ENCODE measurements around the gene CD200. TPM values are rescaled to one million over a fixed set of nuclear protein-coding genes. Genes with fewer than 3 reads are reported as not detected.

CD200 gene
- total RNA-seq, 1 experiment from 2014 or later: not detected

DNA sequence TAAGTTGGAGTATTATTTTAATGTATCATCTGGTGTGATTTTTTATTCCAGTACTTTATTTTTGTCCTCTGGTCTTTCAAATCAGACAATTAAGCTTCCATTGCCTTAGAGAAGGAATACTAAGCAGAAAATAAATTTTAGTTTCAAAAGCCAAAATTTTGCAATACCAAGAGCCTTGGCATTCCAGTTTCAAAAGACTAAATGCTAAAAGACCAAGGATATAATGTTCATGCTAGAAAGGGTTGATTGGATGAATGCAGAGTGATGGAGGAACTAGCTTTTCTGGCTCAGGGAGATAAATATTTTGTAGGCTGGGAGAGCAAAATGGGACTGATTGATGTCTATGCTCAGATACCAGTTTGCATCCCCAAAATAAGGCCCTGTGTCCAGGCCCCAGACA, 6.2 kb downstream of the CD200 start:
- CTCF ChIA-PET: interaction anchor here (1.7 kb wide), 1 partner anchor 46 kb away, joined by 7 read pairs; the partner anchor contains the start of gene SLC9C1
- Mint-ChIP-seq H3K4me1 (ENCODE audit: insufficient read depth, unreplicated experiment) (no peaks in the 10 kb centered on the region), H3K27ac (ENCODE audit: low read depth, unreplicated experiment) (no peak overlapping the region), H3K4me3 (ENCODE audit: unreplicated experiment) (no peak overlapping the region), H3K9me3 (ENCODE audit: unreplicated experiment) (no peaks in the 10 kb centered on the region), H3K27me3 (ENCODE audit: insufficient read depth, unreplicated experiment) (no peaks in the 10 kb centered on the region), H3K36me3 (ENCODE audit: insufficient read depth, unreplicated experiment) (no peaks in the 10 kb centered on the region)
- no peak for DNase-seq (ENCODE audit: unreplicated experiment)
- intact Hi-C loops (cut with micrococcal nuclease): no loop called here
- no TSS peak for BruUV-seq (replicated peaks)
- TF ChIP-seq CTCF (IDR thresholded peaks at IDR 0.05; ENCODE audit: unreplicated experiment): no peak
- POLR2A ChIA-PET: interaction anchor here (1.0 kb wide), 1 partner anchor 40 kb away, joined by 3 read pairs; no protein-coding TSS in a partner anchor

DNA sequence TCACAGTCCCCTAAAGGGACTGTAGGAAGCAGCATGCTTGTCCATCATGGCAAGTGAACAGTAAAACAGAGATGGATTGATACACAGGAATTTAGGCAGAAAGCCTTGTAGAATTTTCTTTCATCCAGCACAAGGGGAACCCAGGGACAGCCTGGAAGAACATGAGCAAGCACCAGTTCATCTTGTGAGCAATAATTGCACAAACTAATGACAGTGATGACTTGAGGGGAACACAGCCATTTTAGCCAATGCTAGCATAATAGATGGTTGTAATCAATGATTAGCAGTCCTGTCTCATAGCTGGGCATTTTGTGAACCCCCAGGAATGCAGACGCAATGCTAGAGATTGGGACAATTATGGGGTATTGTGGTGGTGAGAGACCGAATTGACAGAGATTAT, 6.7 kb downstream of the CD200 start:
- Mint-ChIP-seq H3K27me3 (ENCODE audit: insufficient read depth, unreplicated experiment) (no peaks in the 10 kb centered on the region), H3K9me3 (ENCODE audit: unreplicated experiment) (no peaks in the 10 kb centered on the region), H3K36me3 (ENCODE audit: insufficient read depth, unreplicated experiment) (no peaks in the 10 kb centered on the region), H3K4me1 (ENCODE audit: insufficient read depth, unreplicated experiment) (no peaks in the 10 kb centered on the region), H3K27ac (ENCODE audit: low read depth, unreplicated experiment) (no peak overlapping the region), H3K4me3 (ENCODE audit: unreplicated experiment) (no peak overlapping the region)
- TF ChIP-seq CTCF (IDR thresholded peaks at IDR 0.05; ENCODE audit: unreplicated experiment): no peak
- DNase-seq (ENCODE audit: unreplicated experiment): no peak
- CTCF ChIA-PET: no interaction called here
- intact Hi-C loops (cut with micrococcal nuclease): no loop called here
- BruUV-seq (replicated peaks): no TSS peak
- POLR2A ChIA-PET: no interaction called here

DNA sequence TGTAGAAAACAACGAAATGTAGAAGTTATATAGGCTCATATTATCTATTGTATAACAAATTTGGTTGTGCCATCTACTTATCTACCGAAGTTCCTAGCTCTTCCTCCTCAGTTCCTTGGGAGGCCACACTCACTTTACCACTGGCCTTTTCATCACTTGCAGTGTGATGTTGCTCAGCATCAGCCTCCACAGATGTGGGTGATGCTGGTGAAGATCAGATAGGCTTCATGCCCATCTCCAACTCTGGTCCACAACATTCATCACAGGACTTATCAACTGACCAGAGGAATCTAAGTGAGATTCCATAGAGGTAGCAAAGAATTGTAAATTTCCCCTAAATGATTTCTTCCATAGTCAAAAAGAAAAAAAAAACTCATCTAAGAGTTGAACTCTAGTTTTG, 8.4 kb downstream of the CD200 start:
- intact Hi-C loops (cut with micrococcal nuclease): no loop called here

DNA sequence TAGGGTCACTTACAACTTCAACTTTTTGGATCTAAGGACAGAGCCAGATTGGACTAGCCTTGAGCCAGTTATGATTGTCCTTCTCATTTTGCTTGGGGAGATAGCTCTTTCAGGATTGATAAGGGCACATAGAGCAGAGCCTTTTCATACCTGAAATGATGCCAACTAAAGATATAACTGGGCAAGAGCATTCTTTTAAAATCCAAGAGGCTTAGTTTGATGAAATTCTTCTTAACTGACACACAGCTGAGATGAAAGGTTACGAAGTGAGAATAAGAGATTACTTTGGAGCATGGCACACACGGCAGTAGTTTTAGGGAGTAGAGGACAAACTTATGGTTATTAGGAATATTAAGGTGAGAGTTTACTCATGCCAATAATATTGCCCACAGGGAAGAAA, 12.7 kb downstream of the CD200 start:
- no peak overlapping the region for H3K27ac Mint-ChIP-seq (ENCODE audit: low read depth, unreplicated experiment)
- DNase-seq (ENCODE audit: unreplicated experiment): no peak
- ChIA-PET POLR2A (interaction anchor here (1.4 kb wide), 1 partner anchor 33 kb away, joined by 3 read pairs; no protein-coding TSS in a partner anchor), CTCF (interaction anchor here (1.1 to 1.3 kb wide), 4 partner anchors 12 to 234 kb away, joined by 3 to 6 read pairs (median 4); no protein-coding TSS in a partner anchor)
- TF ChIP-seq CTCF (IDR thresholded peaks at IDR 0.05; ENCODE audit: unreplicated experiment): no peak
- H3K4me3 Mint-ChIP-seq (ENCODE audit: unreplicated experiment): no peak overlapping the region
- H3K9me3 Mint-ChIP-seq (ENCODE audit: unreplicated experiment): no peaks in the 10 kb centered on the region
- H3K36me3 Mint-ChIP-seq (ENCODE audit: insufficient read depth, unreplicated experiment): no peaks in the 10 kb centered on the region
- intact Hi-C loops (cut with micrococcal nuclease): no loop called here
- H3K27me3 Mint-ChIP-seq (ENCODE audit: insufficient read depth, unreplicated experiment): no peaks in the 10 kb centered on the region
- H3K4me1 Mint-ChIP-seq (ENCODE audit: insufficient read depth, unreplicated experiment): no peaks in the 10 kb centered on the region
- BruUV-seq (replicated peaks): no TSS peak

More for the DNA sequence above, 8.4 kb downstream of the CD200 start:
- Mint-ChIP-seq H3K4me3 (ENCODE audit: unreplicated experiment) (no peak overlapping the region), H3K27me3 (ENCODE audit: insufficient read depth, unreplicated experiment) (no peaks in the 10 kb centered on the region), H3K36me3 (ENCODE audit: insufficient read depth, unreplicated experiment) (no peaks in the 10 kb centered on the region), H3K9me3 (ENCODE audit: unreplicated experiment) (no peaks in the 10 kb centered on the region), H3K4me1 (ENCODE audit: insufficient read depth, unreplicated experiment) (no peaks in the 10 kb centered on the region), H3K27ac (ENCODE audit: low read depth, unreplicated experiment) (no peak overlapping the region)
- no peak for TF ChIP-seq CTCF (IDR thresholded peaks at IDR 0.05; ENCODE audit: unreplicated experiment)
- BruUV-seq (replicated peaks): no TSS peak
- POLR2A ChIA-PET: no interaction called here
- CTCF ChIA-PET: no interaction called here
- no peak for DNase-seq (ENCODE audit: unreplicated experiment)

All from MCF 10A (cell line).